Endothelial cell of umbilical vein (primary cell): ENCODE measurements around the gene DSG2. TPM values are rescaled to one million over a fixed set of nuclear protein-coding genes. Genes with fewer than 3 reads are reported as not detected.

Experiments used
- BruUV-seq: library from RNA; stranded (reverse); fragments of 400-500 nt; replicated peaks from 2 replicates; lab custom pipeline; 2021; lab: Mats Ljungman, UMichigan
- CTCF ChIA-PET: fragments of 300-600, 350-600 bp; sonication (Branson Sonifier 250); formaldehyde crosslinking; loops from one replicate; lab custom pipeline; 2021; ENCODE audit warnings: antibody characterized with exemption, inconsistent platforms; lab: Charles Lee
- POLR2A ChIA-PET: fragments of 300-600, 350-600 bp; sonication (Branson Sonifier 250); formaldehyde crosslinking; loops from one replicate; lab custom pipeline; 2021; ENCODE audit warnings: antibody characterized with exemption, inconsistent platforms; lab: Charles Lee
- DNase-seq: peaks from one replicate; pipeline ENCODE4 v3.0.0-alpha.2; 2011; ENCODE audit warnings: low read depth, low spot score
- FAIRE-seq: peaks from 2 replicates; lab custom pipeline; 2011; peaks lifted over from hg19 to GRCh38; lab: Jason Lieb, UNC
- H2AFZ ChIP-seq: 2 replicates; pipeline ENCODE4 v1.6.0; 2012; ENCODE audit warnings: low read depth, low read length, control low read depth, inconsistent platforms
- H3K27ac ChIP-seq: 2 replicates; pipeline ENCODE4 v1.5.1; 2011; ENCODE audit warnings: low read depth, mild to moderate bottlenecking, control low read depth, low read length, moderate library complexity; ENCODE audit not compliant: insufficient read depth
- H3K27me3 ChIP-seq, 2 experiments: 2 replicates each; pipeline versions ENCODE4 v1.6.0 to v1.6.1; 2011; ENCODE audit warnings: low read length in 2 of 2, mixed read lengths in 1 of 2; ENCODE audit not compliant: control insufficient read depth in 2 of 2, insufficient read depth in 2 of 2
- H3K36me3 ChIP-seq, 2 experiments: 2 replicates in 1 of 2; 3 replicates in 1 of 2; pipeline ENCODE4 v1.5.1; 2011; ENCODE audit warnings: low read length in 2 of 2, mild to moderate bottlenecking in 1 of 2, moderate library complexity in 1 of 2; ENCODE audit not compliant: control insufficient read depth in 2 of 2, insufficient read depth in 2 of 2; ENCODE audit errors: extremely low read depth in 1 of 2
- H3K4me1 ChIP-seq: 3 replicates; pipeline ENCODE4 v1.5.1; 2011; ENCODE audit warnings: mild to moderate bottlenecking, low read length; ENCODE audit not compliant: control insufficient read depth, insufficient read depth; ENCODE audit errors: extremely low read depth
- H3K4me2 ChIP-seq: 2 replicates; pipeline ENCODE4 v1.6.1; 2011; ENCODE audit warnings: low read length, control low read depth, mixed read lengths; ENCODE audit not compliant: insufficient read depth
- H3K4me3 ChIP-seq, 3 experiments: fragments of 200-600 bp in 1 of 3; sonication (generic), shearing (Covaris generic) in 1 of 3; replicated peaks in 1 of 3; 2 replicates each; pipeline ENCODE4 v1.5.1; 2011 to 2016; ENCODE audit warnings: control low read depth in 3 of 3, low read length in 3 of 3, mild to moderate bottlenecking in 2 of 3, inconsistent platforms in 1 of 3, low read depth in 1 of 3, moderate library complexity in 1 of 3; ENCODE audit not compliant: insufficient read depth in 1 of 3
- H3K79me2 ChIP-seq: 2 replicates; pipeline ENCODE4 v1.6.0; 2012; ENCODE audit warnings: low read length, inconsistent platforms; ENCODE audit not compliant: control insufficient read depth, insufficient read depth
- H3K9ac ChIP-seq: replicated peaks from 2 replicates; pipeline ENCODE3; 2011; ENCODE audit warnings: low read length, control low read depth; ENCODE audit not compliant: insufficient read depth; ENCODE audit errors: extremely low read depth
- H3K9me1 ChIP-seq: replicated peaks from 3 replicates; pipeline ENCODE4 v1.6.0; 2011; ENCODE audit warnings: mild to moderate bottlenecking, low read length; ENCODE audit not compliant: control insufficient read depth, insufficient read depth; ENCODE audit errors: extremely low read depth
- H3K9me3 ChIP-seq: replicated peaks from 2 replicates; pipeline ENCODE4 v1.5.1; 2012; ENCODE audit warnings: low read length, inconsistent platforms; ENCODE audit not compliant: control insufficient read depth, insufficient read depth
- H4K20me1 ChIP-seq: replicated peaks from 2 replicates; pipeline ENCODE3; 2011; ENCODE audit warnings: mild to moderate bottlenecking, low read length; ENCODE audit not compliant: control insufficient read depth, insufficient read depth; ENCODE audit errors: extremely low read depth
- FOS ChIP-seq: IDR thresholded peaks from 2 replicates; pipeline ENCODE4 v1.6.1; 2011; ENCODE audit warnings: mild to moderate bottlenecking, low read length, moderate library complexity, borderline replicate concordance; ENCODE audit not compliant: insufficient read depth
- GATA2 ChIP-seq: IDR thresholded peaks from 2 replicates; pipeline ENCODE4 v1.7.0; 2011; ENCODE audit warnings: low read depth, mild to moderate bottlenecking, moderate library complexity, mixed read lengths, low read length; ENCODE audit not compliant: insufficient read length, insufficient read depth
- JUN ChIP-seq: IDR thresholded peaks from 2 replicates; pipeline ENCODE4 v1.6.1; 2011; ENCODE audit warnings: borderline replicate concordance, low read depth; ENCODE audit not compliant: insufficient read length, insufficient read depth
- MYC ChIP-seq: IDR thresholded peaks from one replicate; pipeline ENCODE4 v1.6.1; 2011; ENCODE audit warnings: mild to moderate bottlenecking, low read depth, low read length
- dilution Hi-C: fragments of 300-500 bp; cut with MboI; formaldehyde crosslinking; loops from one replicate; pipeline ENCODE4 v1.15.0; 2019; ENCODE audit warnings: low sequenced_read_pairs; ENCODE audit not compliant: extremely low pct_ligation_motif_present
- intact Hi-C: fragments of 100-400 bp; cut with micrococcal nuclease; formaldehyde crosslinking; loops from one replicate; pipeline ENCODE4 v1.10.0; 2022
- polyA plus RNA-seq, 4 experiments: library from polyadenylated mRNA; depleted of rRNA in 3 of 4; stranded (reverse) in 3 of 4; unstranded in 1 of 4; fragments of >200 nt; gene quantifications; 2 replicates each; pipeline versions ENCODE4 v1.2.1 to v1.2.3, GENCODE V29; 2011 to 2012; ENCODE audit warnings: missing spikeins in 1 of 4
- total RNA-seq: library from RNA; stranded (reverse); gene quantifications from 2 replicates; pipeline ENCODE4 v1.2.3, GENCODE V29; 2021
- TF ChIP-seq, protein P1 (sequence below): IDR thresholded peaks from 2 replicates; pipeline ENCODE4 v1.6.1; 2011; ENCODE audit not compliant: insufficient read depth, insufficient read length
- TF ChIP-seq, protein P2 (sequence below), 2 donors: IDR thresholded peaks; 1 replicate in 1 of 2; 2 replicates in 1 of 2; pipeline ENCODE4 v1.5.1; 2011; ENCODE audit warnings: low read length in 2 of 2, mild to moderate bottlenecking in 2 of 2, moderate library complexity in 2 of 2, control low read depth in 1 of 2, inconsistent platforms in 1 of 2, low read depth in 1 of 2; ENCODE audit not compliant: insufficient read depth in 1 of 2; ENCODE audit errors: extremely low read depth in 1 of 2

Gene DSG2
- total and polyA plus RNA-seq, 2 donors (not counting 3 experiments of a cell fraction or from before 2014, with no cell fraction given): 0.04 TPM

DNA sequence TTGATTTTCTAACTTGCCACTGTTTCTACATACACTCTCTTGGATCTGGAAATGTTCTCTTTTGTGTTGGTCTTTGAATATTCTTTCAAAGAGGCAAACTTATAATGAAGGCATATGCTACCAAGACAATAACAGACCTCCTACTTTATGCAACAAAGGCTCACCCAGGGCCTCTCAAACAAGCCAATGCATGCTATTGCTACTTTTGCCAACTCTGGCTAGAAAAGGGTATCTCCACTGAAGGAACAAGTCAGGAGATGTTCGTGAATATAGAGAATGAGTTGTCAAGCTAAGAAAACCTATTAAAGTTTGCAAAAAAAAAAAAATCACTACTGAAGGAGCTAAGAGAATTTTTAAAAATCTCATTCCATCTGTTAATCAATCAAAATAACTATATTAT is 15.9 kb upstream of the DSG2 start:
- no peak overlapping the region for H3K4me2 ChIP-seq
- no TSS peak for BruUV-seq
- dilution Hi-C loops: no loop called here
- no peaks in the 10 kb centered on the region for H3K36me3 ChIP-seq
- no peak overlapping the region for H3K27ac ChIP-seq
- ChIA-PET POLR2A (no interaction called here), CTCF (interaction anchor here (1.5 kb wide), 1 partner anchor 10 kb away, joined by 3 read pairs; no protein-coding TSS in a partner anchor)
- H3K9ac ChIP-seq: no peak overlapping the region
- no peak overlapping the region for H2AFZ ChIP-seq
- no peaks in the 10 kb centered on the region for H4K20me1 ChIP-seq
- H3K9me1 ChIP-seq: no peaks in the 10 kb centered on the region
- DNase-seq (no peak), FAIRE-seq (no peak)
- H3K9me3 ChIP-seq: no peaks in the 10 kb centered on the region
- intact Hi-C loops: no loop called here
- TF ChIP-seq, protein P1, sequence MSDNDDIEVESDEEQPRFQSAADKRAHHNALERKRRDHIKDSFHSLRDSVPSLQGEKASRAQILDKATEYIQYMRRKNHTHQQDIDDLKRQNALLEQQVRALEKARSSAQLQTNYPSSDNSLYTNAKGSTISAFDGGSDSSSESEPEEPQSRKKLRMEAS: no peak
- TF ChIP-seq JUN: no peak
- TF ChIP-seq MYC: no peak
- TF ChIP-seq, protein P2, sequence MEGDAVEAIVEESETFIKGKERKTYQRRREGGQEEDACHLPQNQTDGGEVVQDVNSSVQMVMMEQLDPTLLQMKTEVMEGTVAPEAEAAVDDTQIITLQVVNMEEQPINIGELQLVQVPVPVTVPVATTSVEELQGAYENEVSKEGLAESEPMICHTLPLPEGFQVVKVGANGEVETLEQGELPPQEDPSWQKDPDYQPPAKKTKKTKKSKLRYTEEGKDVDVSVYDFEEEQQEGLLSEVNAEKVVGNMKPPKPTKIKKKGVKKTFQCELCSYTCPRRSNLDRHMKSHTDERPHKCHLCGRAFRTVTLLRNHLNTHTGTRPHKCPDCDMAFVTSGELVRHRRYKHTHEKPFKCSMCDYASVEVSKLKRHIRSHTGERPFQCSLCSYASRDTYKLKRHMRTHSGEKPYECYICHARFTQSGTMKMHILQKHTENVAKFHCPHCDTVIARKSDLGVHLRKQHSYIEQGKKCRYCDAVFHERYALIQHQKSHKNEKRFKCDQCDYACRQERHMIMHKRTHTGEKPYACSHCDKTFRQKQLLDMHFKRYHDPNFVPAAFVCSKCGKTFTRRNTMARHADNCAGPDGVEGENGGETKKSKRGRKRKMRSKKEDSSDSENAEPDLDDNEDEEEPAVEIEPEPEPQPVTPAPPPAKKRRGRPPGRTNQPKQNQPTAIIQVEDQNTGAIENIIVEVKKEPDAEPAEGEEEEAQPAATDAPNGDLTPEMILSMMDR (IDR thresholded peaks at IDR 0.05; ENCODE audit: extremely low read depth in 1 of 2, insufficient read depth in 1 of 2, low read depth in 1 of 2, low read length in 2 of 2): no peak
- no peak for TF ChIP-seq FOS
- TF ChIP-seq GATA2: no peak
- no peaks in the 10 kb centered on the region for H3K4me1 ChIP-seq
- no peaks in the 10 kb centered on the region for H3K27me3 ChIP-seq
- no peaks in the 10 kb centered on the region for H3K79me2 ChIP-seq
- no peak overlapping the region for H3K4me3 ChIP-seq
